Measurements from ENCODE around the gene MLST8. TPM values are rescaled to one million over a fixed set of nuclear protein-coding genes. Genes with fewer than 3 reads are reported as not detected.

MLST8 gene
- total RNA-seq, 1 experiment from 2014 or later = 53.1 TPM

- Mint-ChIP-seq H3K27ac (ENCODE audit: unreplicated experiment) (no peak overlapping the region), H3K27me3 (ENCODE audit: insufficient read depth, unreplicated experiment) (no peaks in the 10 kb centered on the region), H3K4me3 (ENCODE audit: unreplicated experiment) (no peak overlapping the region), H3K4me1 (ENCODE audit: low read depth, unreplicated experiment) (peaks cover 6% of the 10 kb centered on the region), H3K36me3 (ENCODE audit: insufficient read depth, unreplicated experiment) (peaks cover 49% of the 10 kb centered on the region), H3K9me3 (ENCODE audit: unreplicated experiment) (no peaks in the 10 kb centered on the region)
- Histone ChIP-seq H3K9me3 (no peaks in the 10 kb centered on the region), H3K36me3 (ENCODE audit: control insufficient read depth, insufficient read depth, low read length) (no peaks in the 10 kb centered on the region; the same call in 1 of the 2 replicates), H3K4me3 (ENCODE audit: low read depth, low read length) (no peak overlapping the region), H3K4me1 (no peaks in the 10 kb centered on the region), H3K27me3 (replicated peaks; ENCODE audit: control insufficient read depth, insufficient read depth, low read length) (no peaks in the 10 kb centered on the region)
- intact Hi-C loops (cut with micrococcal nuclease; ENCODE audit: unreplicated experiment) = no loop called here
- BruUV-seq (replicated peaks) = TSS peak; percentile 85
- ChIA-PET CTCF (no interaction called here), POLR2A (no interaction called here)
- DNase-seq = no peak
- TF ChIP-seq, protein P1, sequence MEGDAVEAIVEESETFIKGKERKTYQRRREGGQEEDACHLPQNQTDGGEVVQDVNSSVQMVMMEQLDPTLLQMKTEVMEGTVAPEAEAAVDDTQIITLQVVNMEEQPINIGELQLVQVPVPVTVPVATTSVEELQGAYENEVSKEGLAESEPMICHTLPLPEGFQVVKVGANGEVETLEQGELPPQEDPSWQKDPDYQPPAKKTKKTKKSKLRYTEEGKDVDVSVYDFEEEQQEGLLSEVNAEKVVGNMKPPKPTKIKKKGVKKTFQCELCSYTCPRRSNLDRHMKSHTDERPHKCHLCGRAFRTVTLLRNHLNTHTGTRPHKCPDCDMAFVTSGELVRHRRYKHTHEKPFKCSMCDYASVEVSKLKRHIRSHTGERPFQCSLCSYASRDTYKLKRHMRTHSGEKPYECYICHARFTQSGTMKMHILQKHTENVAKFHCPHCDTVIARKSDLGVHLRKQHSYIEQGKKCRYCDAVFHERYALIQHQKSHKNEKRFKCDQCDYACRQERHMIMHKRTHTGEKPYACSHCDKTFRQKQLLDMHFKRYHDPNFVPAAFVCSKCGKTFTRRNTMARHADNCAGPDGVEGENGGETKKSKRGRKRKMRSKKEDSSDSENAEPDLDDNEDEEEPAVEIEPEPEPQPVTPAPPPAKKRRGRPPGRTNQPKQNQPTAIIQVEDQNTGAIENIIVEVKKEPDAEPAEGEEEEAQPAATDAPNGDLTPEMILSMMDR (IDR thresholded peaks at IDR 0.05; ENCODE audit: insufficient read depth in 1 of 2, low read depth in 1 of 2, low read length in 1 of 2, severe bottlenecking in 1 of 2, unreplicated experiment in 1 of 2) = no peak
Observed at GRCh38 chr16:2177561-2177960, 27.7 kb upstream of the MLST8 start.

DNA sequence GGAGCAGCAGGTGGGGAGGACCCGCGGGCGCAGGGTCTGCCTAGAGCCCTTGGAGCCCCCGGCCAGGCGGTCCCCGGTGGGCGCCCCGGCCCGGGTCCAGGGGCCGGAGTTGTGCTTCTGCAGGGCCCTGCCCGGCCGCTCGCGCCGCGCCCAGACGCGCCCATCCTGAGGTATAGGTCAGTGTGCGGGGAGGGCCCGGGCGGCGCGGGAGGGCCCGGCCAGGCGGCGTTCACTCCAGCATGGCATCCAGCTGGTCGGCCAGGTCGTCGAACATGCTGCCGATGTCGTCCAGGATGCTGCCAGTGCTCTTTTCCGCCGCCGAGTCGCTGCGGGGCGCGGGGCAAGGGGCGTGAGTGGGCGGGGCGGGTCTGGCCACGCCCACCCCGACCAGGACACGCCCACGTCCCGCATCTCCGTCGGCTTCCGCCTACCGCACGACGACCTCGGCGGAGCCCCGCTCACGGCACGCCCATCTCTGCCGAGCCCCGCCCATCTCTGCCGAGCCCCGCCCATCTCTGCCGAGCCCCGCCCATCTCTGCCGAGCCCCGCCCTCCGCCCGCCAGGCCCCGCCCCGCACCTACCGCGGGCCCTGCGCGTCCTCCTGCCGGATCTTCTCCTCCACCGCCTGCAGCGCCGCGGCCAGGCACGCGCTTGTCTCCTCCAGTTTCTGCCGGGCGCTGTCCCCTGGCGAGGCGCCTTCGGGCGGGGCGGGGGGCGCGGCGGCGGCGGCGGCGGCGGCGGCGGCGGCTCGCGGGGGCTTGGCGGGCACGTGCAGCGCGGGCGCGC, 26.7 kb upstream of the MLST8 start:
- no peaks in the 10 kb centered on the region for H3K27me3 ChIP-seq (replicated peaks; ENCODE audit: control insufficient read depth, insufficient read depth, low read length)
- H3K4me3 ChIP-seq (ENCODE audit: low read depth, low read length) = no peak overlapping the region
- Mint-ChIP-seq H3K27me3 (ENCODE audit: insufficient read depth, unreplicated experiment) (no peaks in the 10 kb centered on the region), H3K4me1 (ENCODE audit: low read depth, unreplicated experiment) (peaks cover 6% of the 10 kb centered on the region), H3K9me3 (ENCODE audit: unreplicated experiment) (no peaks in the 10 kb centered on the region), H3K36me3 (ENCODE audit: insufficient read depth, unreplicated experiment) (peaks cover 45% of the 10 kb centered on the region), H3K4me3 (ENCODE audit: unreplicated experiment) (no peak overlapping the region), H3K27ac (ENCODE audit: unreplicated experiment) (no peak overlapping the region)
- no peak for DNase-seq
- no TSS peak for BruUV-seq (replicated peaks)
- intact Hi-C loops (cut with micrococcal nuclease; ENCODE audit: unreplicated experiment) = no loop called here
- TF ChIP-seq, protein P1 (IDR thresholded peaks at IDR 0.05; ENCODE audit: insufficient read depth in 1 of 2, low read depth in 1 of 2, low read length in 1 of 2, severe bottlenecking in 1 of 2, unreplicated experiment in 1 of 2) = no peak
- no peaks in the 10 kb centered on the region for H3K9me3 ChIP-seq
- ChIA-PET CTCF (no interaction called here), POLR2A (no interaction called here)
- H3K36me3 ChIP-seq (ENCODE audit: control insufficient read depth, insufficient read depth, low read length) = no peaks in the 10 kb centered on the region; the same call in 1 of the 2 replicates
- H3K4me1 ChIP-seq = no peaks in the 10 kb centered on the region

DNA sequence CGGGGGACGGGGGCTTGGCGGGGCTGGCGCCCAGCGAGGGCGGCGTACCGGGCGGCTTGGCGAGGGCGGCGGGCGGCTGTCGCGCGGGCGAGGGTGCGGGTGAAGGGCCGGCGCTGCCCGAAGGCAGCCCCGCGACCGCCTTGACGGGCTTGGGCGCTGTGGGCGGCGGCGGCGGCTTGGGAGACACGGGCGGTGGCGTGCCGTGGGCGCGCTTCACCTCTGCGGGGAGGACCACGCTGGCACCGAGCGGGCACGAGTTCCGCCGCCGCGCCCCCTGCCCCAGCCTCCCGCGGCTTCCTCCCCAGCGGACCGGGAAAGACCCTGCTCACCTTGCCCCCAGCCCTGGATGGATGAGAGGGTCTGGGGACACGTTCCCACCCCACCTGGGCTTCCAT, 26.1 kb upstream of the MLST8 start:
- H3K4me3 ChIP-seq (ENCODE audit: low read depth, low read length) = no peak overlapping the region
- ChIA-PET CTCF (no interaction called here), POLR2A (no interaction called here)
- H3K36me3 ChIP-seq (ENCODE audit: control insufficient read depth, insufficient read depth, low read length) = no peaks in the 10 kb centered on the region; the same call in 1 of the 2 replicates
- DNase-seq = no peak
- peaks cover 6% of the 10 kb centered on the region for H3K4me1 Mint-ChIP-seq (ENCODE audit: low read depth, unreplicated experiment)
- no peak overlapping the region for H3K4me3 Mint-ChIP-seq (ENCODE audit: unreplicated experiment)
- no peaks in the 10 kb centered on the region for H3K9me3 ChIP-seq
- intact Hi-C loops (cut with micrococcal nuclease; ENCODE audit: unreplicated experiment) = no loop called here
- TF ChIP-seq, protein P1 (IDR thresholded peaks at IDR 0.05; ENCODE audit: insufficient read depth in 1 of 2, low read depth in 1 of 2, low read length in 1 of 2, severe bottlenecking in 1 of 2, unreplicated experiment in 1 of 2) = no peak
- BruUV-seq (replicated peaks) = no TSS peak
- no peaks in the 10 kb centered on the region for H3K4me1 ChIP-seq
- H3K36me3 Mint-ChIP-seq (ENCODE audit: insufficient read depth, unreplicated experiment) = peaks cover 45% of the 10 kb centered on the region
- no peak overlapping the region for H3K27ac Mint-ChIP-seq (ENCODE audit: unreplicated experiment)
- no peaks in the 10 kb centered on the region for H3K27me3 ChIP-seq (replicated peaks; ENCODE audit: control insufficient read depth, insufficient read depth, low read length)
- H3K9me3 Mint-ChIP-seq (ENCODE audit: unreplicated experiment) = no peaks in the 10 kb centered on the region
- no peaks in the 10 kb centered on the region for H3K27me3 Mint-ChIP-seq (ENCODE audit: insufficient read depth, unreplicated experiment)

All from Caco-2 (cell line).